ENCODE measurements around the gene GPR146. TPM values are rescaled to one million over a fixed set of nuclear protein-coding genes. Genes with fewer than 3 reads are reported as not detected.
A peak's percentile ranks its signal among the peaks of the same experiment; 100 is the strongest.

GPR146 gene, protein sequence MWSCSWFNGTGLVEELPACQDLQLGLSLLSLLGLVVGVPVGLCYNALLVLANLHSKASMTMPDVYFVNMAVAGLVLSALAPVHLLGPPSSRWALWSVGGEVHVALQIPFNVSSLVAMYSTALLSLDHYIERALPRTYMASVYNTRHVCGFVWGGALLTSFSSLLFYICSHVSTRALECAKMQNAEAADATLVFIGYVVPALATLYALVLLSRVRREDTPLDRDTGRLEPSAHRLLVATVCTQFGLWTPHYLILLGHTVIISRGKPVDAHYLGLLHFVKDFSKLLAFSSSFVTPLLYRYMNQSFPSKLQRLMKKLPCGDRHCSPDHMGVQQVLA
- total RNA-seq = 10 to 100 TPM in 1 of 2 donors, 1 to 10 TPM in 1; 9.0 to 20.3 TPM

- no peaks in the 10 kb centered on the region for H3K36me3 ChIP-seq
- no peaks in the 10 kb centered on the region for H3K27me3 ChIP-seq (replicated peaks; ENCODE audit: insufficient read depth)
- TF ChIP-seq CTCF (IDR thresholded peaks at IDR 0.05) = peak; percentile 65
- ATAC-seq (ENCODE audit: insufficient number of reproducible peaks, low FRiP score, low read depth) = peak; percentile 99
- H3K4me1 ChIP-seq (ENCODE audit: control insufficient read depth in 1 of 2, low read depth in 2 of 2) = peaks cover 14 to 19% of the 10 kb centered on the region in 2 donors
- H3K27ac ChIP-seq = peak within 1 kb of the TSS; percentile 78 to 89
- H3K9me3 ChIP-seq = no peaks in the 10 kb centered on the region
- peak within 1 kb of the TSS; percentile 87 for H3K4me3 ChIP-seq
- peak; percentile 92 for DNase-seq (ENCODE audit: low spot score)
Observed at GRCh38 chr7:1044189-1045068, at the start of gene GPR146. GPR146 (plus strand) TSS chr7:1044546; CDS start chr7:1057516, 12,970 bp downstream.

DNA sequence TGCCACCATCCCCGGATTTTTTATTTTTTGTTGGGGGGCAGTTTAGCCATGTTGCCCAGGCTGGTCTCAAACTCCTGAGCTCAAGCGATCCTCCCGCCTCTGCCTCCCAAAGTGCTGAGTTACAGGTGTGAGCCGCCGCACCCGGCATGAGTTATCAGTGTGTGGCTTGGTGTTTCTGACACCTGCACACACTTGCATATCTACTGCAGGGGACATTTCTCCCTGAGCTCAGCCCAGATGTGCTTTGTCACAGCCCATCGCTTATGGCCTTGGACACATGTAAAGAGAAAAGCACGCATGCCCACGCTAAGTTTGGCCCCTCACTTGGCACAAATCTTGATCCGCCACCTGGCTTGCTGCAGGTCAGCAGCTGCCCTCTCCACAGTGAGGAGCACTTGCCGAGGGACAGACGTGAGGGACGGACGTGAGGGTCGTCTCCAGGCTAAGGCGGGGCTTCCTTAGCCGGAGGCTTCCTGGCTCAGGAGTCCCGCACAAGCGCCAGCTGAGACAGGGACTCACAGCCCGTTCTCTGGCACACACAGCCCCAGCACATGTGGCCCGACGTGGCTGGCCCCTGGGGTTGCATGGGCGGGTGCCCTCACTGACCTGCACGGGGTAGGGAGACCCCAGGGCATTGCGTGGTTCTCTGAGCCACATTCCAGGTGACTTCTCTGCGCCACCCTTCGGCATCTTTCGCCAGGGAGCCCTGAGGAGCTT is 49.6 kb upstream of the GPR146 start:
- peaks cover 8% of the 10 kb centered on the region for H3K36me3 ChIP-seq
- H3K4me1 ChIP-seq (ENCODE audit: control insufficient read depth in 1 of 2, low read depth in 2 of 2) = no peaks in the 10 kb centered on the region
- DNase-seq (ENCODE audit: low spot score) (no peak), ATAC-seq (ENCODE audit: insufficient number of reproducible peaks, low FRiP score, low read depth) (no peak)
- H3K27me3 ChIP-seq (replicated peaks; ENCODE audit: insufficient read depth) = no peaks in the 10 kb centered on the region
- no peak overlapping the region for H3K27ac ChIP-seq
- no peak overlapping the region for H3K4me3 ChIP-seq
- H3K9me3 ChIP-seq = no peaks in the 10 kb centered on the region
- no peak for TF ChIP-seq CTCF (IDR thresholded peaks at IDR 0.05)

GRCh38 chr7:995571-995970 is 48.8 kb upstream of the GPR146 start:
- Histone ChIP-seq H3K9me3 (no peaks in the 10 kb centered on the region), H3K4me3 (no peak overlapping the region), H3K27ac (no peak overlapping the region), H3K4me1 (ENCODE audit: control insufficient read depth in 1 of 2, low read depth in 2 of 2) (no peaks in the 10 kb centered on the region), H3K27me3 (replicated peaks; ENCODE audit: insufficient read depth) (no peaks in the 10 kb centered on the region), H3K36me3 (peaks cover 8% of the 10 kb centered on the region)
- no peak for DNase-seq (ENCODE audit: low spot score)
- no peak for ATAC-seq (ENCODE audit: insufficient number of reproducible peaks, low FRiP score, low read depth)
- TF ChIP-seq CTCF (IDR thresholded peaks at IDR 0.05) = no peak

- no peak for ATAC-seq (ENCODE audit: insufficient number of reproducible peaks, low FRiP score, low read depth)
- no peak overlapping the region for H3K27ac ChIP-seq
Observed at GRCh38 chr7:996079-996872, 48.1 kb upstream of the GPR146 start.

More at GRCh38 chr7:996079-996872, 48.1 kb upstream of the GPR146 start:
- Histone ChIP-seq H3K4me3 (no peak overlapping the region), H3K27me3 (replicated peaks; ENCODE audit: insufficient read depth) (no peaks in the 10 kb centered on the region), H3K36me3 (peaks cover 8% of the 10 kb centered on the region), H3K9me3 (no peaks in the 10 kb centered on the region), H3K4me1 (ENCODE audit: control insufficient read depth in 1 of 2, low read depth in 2 of 2) (no peaks in the 10 kb centered on the region)
- DNase-seq (ENCODE audit: low spot score) = no peak
- no peak for TF ChIP-seq CTCF (IDR thresholded peaks at IDR 0.05)

Data from thoracic aorta (tissue), 2 donors.